OCI-LY7 (cell line): ENCODE measurements around the gene POGLUT2.

Experiments used
- CTCF ChIP-seq: fragments of 200-600 bp; sonication (generic); conservative IDR thresholded peaks from 2 replicates; pipeline ENCODE4 v1.5.1; 2014; ENCODE audit warnings: mild to moderate bottlenecking, antibody characterized with exemption, low read length, moderate library complexity, mixed read lengths
- EZH2phosphoT487 ChIP-seq: fragments of 200-600 bp; sonication (generic); IDR thresholded peaks from 2 replicates; pipeline ENCODE4 v1.6.1; 2018; ENCODE audit warnings: low read depth, borderline replicate concordance, mild to moderate bottlenecking, mixed run types, antibody characterized with exemption, low read length, moderate library complexity, mixed read lengths

DNA sequence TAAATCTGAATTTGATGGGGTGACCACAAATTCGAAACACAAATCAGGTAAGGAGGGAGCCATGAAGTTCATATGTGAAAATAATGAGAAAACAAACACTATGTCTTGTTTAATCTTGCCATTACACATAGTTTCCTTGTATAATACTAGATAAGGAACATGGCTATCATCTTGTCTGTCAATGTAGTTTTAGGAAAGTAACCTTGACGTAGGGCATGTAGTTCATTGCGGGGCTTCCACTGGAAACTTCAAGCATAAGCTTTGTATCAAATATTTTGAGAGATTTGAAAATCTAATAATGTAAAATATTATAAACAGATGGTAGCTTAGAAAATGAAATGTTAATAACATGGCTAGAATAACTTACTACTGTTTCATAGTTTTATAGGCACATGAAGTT is 8.9 kb upstream of the POGLUT2 start:
- TF ChIP-seq CTCF (no peak), EZH2phosphoT487 (no peak)
